HEK293 (cell line): ENCODE data around the gene CDKN3.

Experiments
- CTCF ChIA-PET: fragments of 350-600 bp; formaldehyde crosslinking; extraction: SDS; loops from one replicate; lab custom pipeline; 2021; ENCODE audit warnings: antibody characterized with exemption; lab: Yijun Ruan, JAX
- POLR2A ChIA-PET: fragments of 300-600 bp; formaldehyde crosslinking; extraction: SDS; loops from one replicate; lab custom pipeline; 2020; ENCODE audit warnings: antibody characterized with exemption, inconsistent platforms; lab: Yijun Ruan, JAX
- H3K27ac ChIP-seq: fragments of 200-500 bp; sonication (Bioruptor generic); 2 replicates; pipeline ENCODE4 v1.5.1; 2014; ENCODE audit warnings: low read depth, low read length, control low read depth, inconsistent platforms; ENCODE audit errors: extremely low read depth
- H3K36me3 ChIP-seq, 2 experiments: fragments of 200-500 bp in 1 of 2; sonication (Bioruptor generic) in 1 of 2; 1 replicate in 1 of 2; 2 replicates in 1 of 2; pipeline ENCODE4 v1.5.1; 2014 to 2017; ENCODE audit warnings: inconsistent platforms in 2 of 2, low read length in 2 of 2; ENCODE audit not compliant: control insufficient read depth in 2 of 2, insufficient read depth in 1 of 2
- H3K4me1 ChIP-seq: fragments of 200-500 bp; sonication (Bioruptor generic); 2 replicates; pipeline ENCODE4 v1.5.1; 2014; ENCODE audit warnings: mild to moderate bottlenecking, low read length, inconsistent platforms; ENCODE audit not compliant: control insufficient read depth, insufficient read depth
- H3K4me3 ChIP-seq: 2 replicates; pipeline ENCODE4 v1.5.1; 2011; ENCODE audit warnings: low read depth, mild to moderate bottlenecking, control low read depth, low read length, moderate library complexity
- H3K9me3 ChIP-seq: fragments of 200-500 bp; sonication (Bioruptor generic); 2 replicates; pipeline ENCODE4 v1.5.1; 2014; ENCODE audit warnings: low read depth, low read length, inconsistent platforms; ENCODE audit not compliant: control insufficient read depth, insufficient read depth
- GLIS1 ChIP-seq: fragments of 450-650 bp; formaldehyde crosslinking; IDR thresholded peaks from 2 replicates; pipeline ENCODE4 v1.5.1; 2016; ENCODE audit warnings: missing biosample characterization, missing genetic modification characterization
- KLF16 ChIP-seq: fragments of 450-650 bp; formaldehyde crosslinking; IDR thresholded peaks from 2 replicates; pipeline ENCODE4 v1.5.1; 2017; ENCODE audit warnings: missing biosample characterization, missing genetic modification characterization
- KLF8 ChIP-seq: fragments of 450-650 bp; formaldehyde crosslinking; IDR thresholded peaks from 2 replicates; pipeline ENCODE4 v1.5.1; 2016; ENCODE audit warnings: missing biosample characterization, missing genetic modification characterization
- MYNN ChIP-seq: fragments of 450-650 bp; formaldehyde crosslinking; IDR thresholded peaks from 2 replicates; pipeline ENCODE4 v1.5.1; 2016; ENCODE audit warnings: missing biosample characterization, missing genetic modification characterization, borderline replicate concordance
- OVOL3 ChIP-seq: fragments of 450-650 bp; formaldehyde crosslinking; IDR thresholded peaks from 2 replicates; pipeline ENCODE4 v1.5.1; 2016; ENCODE audit warnings: missing biosample characterization, missing genetic modification characterization
- SCRT2 ChIP-seq: fragments of 450-650 bp; formaldehyde crosslinking; IDR thresholded peaks from 2 replicates; pipeline ENCODE4 v1.5.1; 2016; ENCODE audit warnings: missing biosample characterization, missing genetic modification characterization
- YY2 ChIP-seq: fragments of 450-650 bp; formaldehyde crosslinking; IDR thresholded peaks from 2 replicates; pipeline ENCODE4 v1.5.1; 2016; ENCODE audit warnings: missing biosample characterization, missing genetic modification characterization
- ZBTB7A ChIP-seq: fragments of 450-650 bp; formaldehyde crosslinking; IDR thresholded peaks from 2 replicates; pipeline ENCODE4 v1.5.1; 2016; ENCODE audit warnings: low read depth, missing biosample characterization, missing genetic modification characterization
- ZFP3 ChIP-seq: fragments of 450-650 bp; formaldehyde crosslinking; IDR thresholded peaks from 2 replicates; pipeline ENCODE4 v1.5.1; 2016; ENCODE audit warnings: low read depth, missing biosample characterization, missing genetic modification characterization
- ZNF138 ChIP-seq: fragments of 450-650 bp; formaldehyde crosslinking; IDR thresholded peaks from 2 replicates; pipeline ENCODE4 v1.5.1; 2016; ENCODE audit warnings: missing biosample characterization, missing genetic modification characterization, borderline replicate concordance
- ZNF174 ChIP-seq: fragments of 450-650 bp; formaldehyde crosslinking; IDR thresholded peaks from 2 replicates; pipeline ENCODE4 v1.5.0; 2017; ENCODE audit warnings: missing biosample characterization, mild to moderate bottlenecking, missing genetic modification characterization
- ZNF19 ChIP-seq: fragments of 450-650 bp; formaldehyde crosslinking; IDR thresholded peaks from 2 replicates; pipeline ENCODE4; 2016; ENCODE audit warnings: missing biosample characterization, missing genetic modification characterization, low read depth
- ZNF2 ChIP-seq: fragments of 450-650 bp; formaldehyde crosslinking; IDR thresholded peaks from 2 replicates; pipeline ENCODE4 v1.5.1; 2016; ENCODE audit warnings: missing biosample characterization, missing genetic modification characterization
- ZNF324 ChIP-seq: fragments of 450-650 bp; formaldehyde crosslinking; IDR thresholded peaks from 2 replicates; pipeline ENCODE4 v1.5.1; 2016; ENCODE audit warnings: missing biosample characterization, missing genetic modification characterization
- ZNF341 ChIP-seq: fragments of 450-650 bp; formaldehyde crosslinking; IDR thresholded peaks from 2 replicates; pipeline ENCODE4; 2016; ENCODE audit warnings: low read depth, missing biosample characterization, missing genetic modification characterization
- ZNF544 ChIP-seq: fragments of 450-650 bp; formaldehyde crosslinking; IDR thresholded peaks from 2 replicates; pipeline ENCODE4 v1.5.0; 2017; ENCODE audit warnings: missing biosample characterization, missing genetic modification characterization
- ZNF571 ChIP-seq: fragments of 450-650 bp; formaldehyde crosslinking; IDR thresholded peaks from 2 replicates; pipeline ENCODE4 v1.5.0; 2017; ENCODE audit warnings: missing biosample characterization, missing genetic modification characterization
- ZXDB ChIP-seq: fragments of 450-650 bp; formaldehyde crosslinking; IDR thresholded peaks from 2 replicates; pipeline ENCODE4 v1.5.1; 2016; ENCODE audit warnings: missing biosample characterization, missing genetic modification characterization
- TF ChIP-seq, protein P1 (sequence below): fragments of 450-650 bp; formaldehyde crosslinking; IDR thresholded peaks from 2 replicates; pipeline ENCODE4 v1.5.1; 2016; ENCODE audit warnings: missing biosample characterization, missing genetic modification characterization
- TF ChIP-seq, protein P2 (sequence below): fragments of 450-650 bp; formaldehyde crosslinking; IDR thresholded peaks from 2 replicates; pipeline ENCODE4; 2016; ENCODE audit warnings: missing biosample characterization, missing genetic modification characterization
- TF ChIP-seq, protein P3 (sequence below): fragments of 450-650 bp; IDR thresholded peaks from 2 replicates; pipeline ENCODE4 v1.5.1; 2018; ENCODE audit warnings: missing biosample characterization, missing genetic modification characterization
- TF ChIP-seq, protein P4 (sequence below): fragments of 450-650 bp; formaldehyde crosslinking; IDR thresholded peaks from 2 replicates; pipeline ENCODE4 v1.5.1; 2016; ENCODE audit warnings: missing biosample characterization, missing genetic modification characterization
- TF ChIP-seq, protein P5 (sequence below): fragments of 450-650 bp; formaldehyde crosslinking; IDR thresholded peaks from 2 replicates; pipeline ENCODE4 v1.5.1; 2016; ENCODE audit warnings: missing biosample characterization, missing genetic modification characterization
- TF ChIP-seq, protein P6 (sequence below): fragments of 450-650 bp; formaldehyde crosslinking; IDR thresholded peaks from 2 replicates; pipeline ENCODE4 v1.5.1; 2016; ENCODE audit warnings: missing biosample characterization, missing genetic modification characterization
- TF ChIP-seq, protein P7 (sequence below): IDR thresholded peaks from 2 replicates; pipeline ENCODE4 v1.6.1; 2011; ENCODE audit warnings: mild to moderate bottlenecking, low read depth, low read length, borderline replicate concordance

CDKN3 gene

DNA sequence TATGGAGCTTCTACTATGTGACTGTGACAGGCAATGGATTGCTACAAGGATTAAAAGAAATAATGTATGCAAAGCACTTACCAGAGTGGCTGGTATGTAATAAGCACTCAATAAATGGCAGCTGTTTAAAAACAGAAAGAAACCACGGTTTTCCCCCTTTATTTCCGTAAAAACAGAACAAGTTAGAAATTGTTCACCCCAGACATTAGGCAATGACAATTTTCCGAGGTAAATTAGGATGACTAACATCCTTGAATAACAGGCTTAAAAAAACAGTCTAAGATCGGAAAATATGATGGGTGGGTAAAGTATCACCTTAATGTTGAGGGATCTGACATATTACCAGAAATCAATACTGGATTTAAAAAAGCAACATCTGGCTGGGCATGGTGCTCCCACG is 65.2 kb downstream of the CDKN3 start:
- Histone ChIP-seq H3K4me1 (no peaks in the 10 kb centered on the region), H3K36me3 (no peaks in the 10 kb centered on the region), H3K9me3 (no peaks in the 10 kb centered on the region), H3K27ac (no peak overlapping the region), H3K4me3 (no peak overlapping the region)
- ChIA-PET POLR2A (no interaction called here), CTCF (interaction anchor here (0.7 to 1.0 kb wide), 2 partner anchors 20 to 203 kb away, joined by 3 read pairs; no protein-coding TSS in a partner anchor)
- TF ChIP-seq, protein P1, sequence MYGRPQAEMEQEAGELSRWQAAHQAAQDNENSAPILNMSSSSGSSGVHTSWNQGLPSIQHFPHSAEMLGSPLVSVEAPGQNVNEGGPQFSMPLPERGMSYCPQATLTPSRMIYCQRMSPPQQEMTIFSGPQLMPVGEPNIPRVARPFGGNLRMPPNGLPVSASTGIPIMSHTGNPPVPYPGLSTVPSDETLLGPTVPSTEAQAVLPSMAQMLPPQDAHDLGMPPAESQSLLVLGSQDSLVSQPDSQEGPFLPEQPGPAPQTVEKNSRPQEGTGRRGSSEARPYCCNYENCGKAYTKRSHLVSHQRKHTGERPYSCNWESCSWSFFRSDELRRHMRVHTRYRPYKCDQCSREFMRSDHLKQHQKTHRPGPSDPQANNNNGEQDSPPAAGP (tag by site-specific recombination), result no peak
- TF ChIP-seq ZNF571 (tag by site-specific recombination) (no peak), ZBTB7A (no peak), ZNF341 (tag by site-specific recombination) (no peak), ZNF138 (no peak), ZNF324 (tag by site-specific recombination) (no peak), ZNF19 (no peak), OVOL3 (tag by site-specific recombination) (no peak), GLIS1 (no peak), ZNF544 (tag by site-specific recombination) (no peak)
- TF ChIP-seq, protein P2, sequence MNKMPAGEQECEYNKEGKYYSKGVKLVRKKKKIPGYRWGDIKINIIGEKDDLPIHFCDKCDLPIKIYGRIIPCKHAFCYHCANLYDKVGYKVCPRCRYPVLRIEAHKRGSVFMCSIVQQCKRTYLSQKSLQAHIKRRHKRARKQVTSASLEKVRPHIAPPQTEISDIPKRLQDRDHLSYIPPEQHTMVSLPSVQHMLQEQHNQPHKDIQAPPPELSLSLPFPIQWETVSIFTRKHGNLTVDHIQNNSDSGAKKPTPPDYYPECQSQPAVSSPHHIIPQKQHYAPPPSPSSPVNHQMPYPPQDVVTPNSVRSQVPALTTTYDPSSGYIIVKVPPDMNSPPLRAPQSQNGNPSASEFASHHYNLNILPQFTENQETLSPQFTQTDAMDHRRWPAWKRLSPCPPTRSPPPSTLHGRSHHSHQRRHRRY (tag by site-specific recombination), result no peak
- TF ChIP-seq, protein P3, sequence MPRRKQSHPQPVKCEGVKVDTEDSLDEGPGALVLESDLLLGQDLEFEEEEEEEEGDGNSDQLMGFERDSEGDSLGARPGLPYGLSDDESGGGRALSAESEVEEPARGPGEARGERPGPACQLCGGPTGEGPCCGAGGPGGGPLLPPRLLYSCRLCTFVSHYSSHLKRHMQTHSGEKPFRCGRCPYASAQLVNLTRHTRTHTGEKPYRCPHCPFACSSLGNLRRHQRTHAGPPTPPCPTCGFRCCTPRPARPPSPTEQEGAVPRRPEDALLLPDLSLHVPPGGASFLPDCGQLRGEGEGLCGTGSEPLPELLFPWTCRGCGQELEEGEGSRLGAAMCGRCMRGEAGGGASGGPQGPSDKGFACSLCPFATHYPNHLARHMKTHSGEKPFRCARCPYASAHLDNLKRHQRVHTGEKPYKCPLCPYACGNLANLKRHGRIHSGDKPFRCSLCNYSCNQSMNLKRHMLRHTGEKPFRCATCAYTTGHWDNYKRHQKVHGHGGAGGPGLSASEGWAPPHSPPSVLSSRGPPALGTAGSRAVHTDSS (tag by site-specific recombination), result no peak

DNA sequence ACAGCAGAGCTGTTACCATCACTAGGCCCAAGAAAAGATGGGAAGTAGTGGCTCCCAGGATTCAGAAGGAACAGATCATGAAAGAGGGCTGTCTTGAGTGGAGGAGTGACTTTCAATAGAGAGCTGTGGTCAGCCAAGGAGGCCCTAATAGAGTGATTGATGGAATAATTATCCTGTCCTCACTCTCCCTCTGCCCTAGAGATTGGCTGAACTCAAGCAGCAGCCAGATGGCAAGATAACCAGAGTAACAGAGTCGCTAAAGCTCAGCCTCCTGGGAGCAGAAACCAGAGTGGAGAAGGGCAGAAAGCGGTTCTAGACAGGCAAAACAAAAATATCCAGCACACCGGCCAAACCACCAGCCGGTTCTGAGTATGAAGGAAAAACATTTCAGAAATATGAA is 68.8 kb downstream of the CDKN3 start:
- TF ChIP-seq YY2 (no peak), ZXDB (tag by site-specific recombination) (no peak), KLF8 (no peak), ZNF174 (tag by site-specific recombination) (no peak), KLF16 (tag by site-specific recombination) (no peak), ZFP3 (tag by site-specific recombination) (no peak), ZNF2 (tag by site-specific recombination) (no peak), SCRT2 (tag by site-specific recombination) (no peak), MYNN (tag by site-specific recombination) (no peak)
- TF ChIP-seq, protein P4, sequence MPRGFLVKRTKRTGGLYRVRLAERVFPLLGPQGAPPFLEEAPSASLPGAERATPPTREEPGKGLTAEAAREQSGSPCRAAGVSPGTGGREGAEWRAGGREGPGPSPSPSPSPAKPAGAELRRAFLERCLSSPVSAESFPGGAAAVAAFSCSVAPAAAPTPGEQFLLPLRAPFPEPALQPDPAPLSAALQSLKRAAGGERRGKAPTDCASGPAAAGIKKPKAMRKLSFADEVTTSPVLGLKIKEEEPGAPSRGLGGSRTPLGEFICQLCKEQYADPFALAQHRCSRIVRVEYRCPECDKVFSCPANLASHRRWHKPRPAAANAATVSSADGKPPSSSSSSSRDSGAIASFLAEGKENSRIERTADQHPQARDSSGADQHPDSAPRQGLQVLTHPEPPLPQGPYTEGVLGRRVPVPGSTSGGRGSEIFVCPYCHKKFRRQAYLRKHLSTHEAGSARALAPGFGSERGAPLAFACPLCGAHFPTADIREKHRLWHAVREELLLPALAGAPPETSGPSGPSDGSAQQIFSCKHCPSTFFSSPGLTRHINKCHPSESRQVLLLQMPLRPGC (tag by site-specific recombination), result no peak
- TF ChIP-seq, protein P5, sequence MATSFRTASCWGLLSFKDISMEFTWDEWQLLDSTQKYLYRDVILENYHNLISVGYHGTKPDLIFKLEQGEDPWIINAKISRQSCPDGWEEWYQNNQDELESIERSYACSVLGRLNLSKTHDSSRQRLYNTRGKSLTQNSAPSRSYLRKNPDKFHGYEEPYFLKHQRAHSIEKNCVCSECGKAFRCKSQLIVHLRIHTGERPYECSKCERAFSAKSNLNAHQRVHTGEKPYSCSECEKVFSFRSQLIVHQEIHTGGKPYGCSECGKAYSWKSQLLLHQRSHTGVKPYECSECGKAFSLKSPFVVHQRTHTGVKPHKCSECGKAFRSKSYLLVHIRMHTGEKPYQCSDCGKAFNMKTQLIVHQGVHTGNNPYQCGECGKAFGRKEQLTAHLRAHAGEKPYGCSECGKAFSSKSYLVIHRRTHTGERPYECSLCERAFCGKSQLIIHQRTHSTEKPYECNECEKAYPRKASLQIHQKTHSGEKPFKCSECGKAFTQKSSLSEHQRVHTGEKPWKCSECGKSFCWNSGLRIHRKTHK (tag by site-specific recombination), result no peak
- TF ChIP-seq, protein P6, sequence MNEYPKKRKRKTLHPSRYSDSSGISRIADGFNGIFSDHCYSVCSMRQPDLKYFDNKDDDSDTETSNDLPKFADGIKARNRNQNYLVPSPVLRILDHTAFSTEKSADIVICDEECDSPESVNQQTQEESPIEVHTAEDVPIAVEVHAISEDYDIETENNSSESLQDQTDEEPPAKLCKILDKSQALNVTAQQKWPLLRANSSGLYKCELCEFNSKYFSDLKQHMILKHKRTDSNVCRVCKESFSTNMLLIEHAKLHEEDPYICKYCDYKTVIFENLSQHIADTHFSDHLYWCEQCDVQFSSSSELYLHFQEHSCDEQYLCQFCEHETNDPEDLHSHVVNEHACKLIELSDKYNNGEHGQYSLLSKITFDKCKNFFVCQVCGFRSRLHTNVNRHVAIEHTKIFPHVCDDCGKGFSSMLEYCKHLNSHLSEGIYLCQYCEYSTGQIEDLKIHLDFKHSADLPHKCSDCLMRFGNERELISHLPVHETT, result no peak
- TF ChIP-seq, protein P7, sequence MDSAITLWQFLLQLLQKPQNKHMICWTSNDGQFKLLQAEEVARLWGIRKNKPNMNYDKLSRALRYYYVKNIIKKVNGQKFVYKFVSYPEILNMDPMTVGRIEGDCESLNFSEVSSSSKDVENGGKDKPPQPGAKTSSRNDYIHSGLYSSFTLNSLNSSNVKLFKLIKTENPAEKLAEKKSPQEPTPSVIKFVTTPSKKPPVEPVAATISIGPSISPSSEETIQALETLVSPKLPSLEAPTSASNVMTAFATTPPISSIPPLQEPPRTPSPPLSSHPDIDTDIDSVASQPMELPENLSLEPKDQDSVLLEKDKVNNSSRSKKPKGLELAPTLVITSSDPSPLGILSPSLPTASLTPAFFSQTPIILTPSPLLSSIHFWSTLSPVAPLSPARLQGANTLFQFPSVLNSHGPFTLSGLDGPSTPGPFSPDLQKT, result no peak
- ChIA-PET POLR2A (no interaction called here), CTCF (interaction anchor here (0.6 kb wide), 1 partner anchor 24 kb away, joined by 3 read pairs; no protein-coding TSS in a partner anchor)
- Histone ChIP-seq H3K36me3 (no peaks in the 10 kb centered on the region), H3K27ac (no peak overlapping the region), H3K4me1 (no peaks in the 10 kb centered on the region), H3K9me3 (no peaks in the 10 kb centered on the region), H3K4me3 (no peak overlapping the region)
